NCI-H146 (cell line): ENCODE results near the gene SIGLEC9.

ENCODE experiments used
- DNase-seq: peaks from one replicate; lab custom pipeline; 2025; lab: John Stamatoyannopoulos, UW

The SIGLEC9 gene

DNA sequence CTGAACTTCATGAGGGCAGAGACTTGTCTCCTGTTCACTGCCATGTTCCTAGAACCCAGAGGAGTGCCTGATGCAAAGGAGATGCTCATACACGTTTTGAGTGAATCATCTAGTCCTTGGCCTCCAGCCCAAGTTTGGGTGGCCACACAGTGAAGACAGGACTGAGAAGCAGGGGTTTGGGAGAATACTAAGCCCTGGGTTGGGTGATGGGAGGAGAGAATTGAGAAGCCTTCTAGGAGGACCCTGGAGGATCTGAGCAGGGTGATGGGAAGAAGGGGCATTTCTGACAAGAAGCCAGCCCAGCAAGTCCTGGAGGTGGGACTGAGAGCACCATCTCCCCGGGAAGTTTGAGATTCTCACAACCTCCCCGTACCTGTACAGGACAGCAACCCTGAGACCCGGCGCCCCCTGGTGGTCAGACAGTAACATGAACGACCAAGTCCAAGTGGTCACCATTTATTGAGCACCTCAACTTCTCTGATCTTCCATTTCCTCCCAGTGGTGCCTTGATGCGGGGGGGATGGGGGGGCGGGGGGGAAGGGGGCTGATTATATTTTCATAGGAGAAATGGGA is 27.5 kb upstream of the SIGLEC9 start:
- peak; percentile 66 for DNase-seq

- no peak for DNase-seq
These were observed 26.9 kb upstream of the SIGLEC9 start for GRCh38 chr19:51097796-51098195.

DNA sequence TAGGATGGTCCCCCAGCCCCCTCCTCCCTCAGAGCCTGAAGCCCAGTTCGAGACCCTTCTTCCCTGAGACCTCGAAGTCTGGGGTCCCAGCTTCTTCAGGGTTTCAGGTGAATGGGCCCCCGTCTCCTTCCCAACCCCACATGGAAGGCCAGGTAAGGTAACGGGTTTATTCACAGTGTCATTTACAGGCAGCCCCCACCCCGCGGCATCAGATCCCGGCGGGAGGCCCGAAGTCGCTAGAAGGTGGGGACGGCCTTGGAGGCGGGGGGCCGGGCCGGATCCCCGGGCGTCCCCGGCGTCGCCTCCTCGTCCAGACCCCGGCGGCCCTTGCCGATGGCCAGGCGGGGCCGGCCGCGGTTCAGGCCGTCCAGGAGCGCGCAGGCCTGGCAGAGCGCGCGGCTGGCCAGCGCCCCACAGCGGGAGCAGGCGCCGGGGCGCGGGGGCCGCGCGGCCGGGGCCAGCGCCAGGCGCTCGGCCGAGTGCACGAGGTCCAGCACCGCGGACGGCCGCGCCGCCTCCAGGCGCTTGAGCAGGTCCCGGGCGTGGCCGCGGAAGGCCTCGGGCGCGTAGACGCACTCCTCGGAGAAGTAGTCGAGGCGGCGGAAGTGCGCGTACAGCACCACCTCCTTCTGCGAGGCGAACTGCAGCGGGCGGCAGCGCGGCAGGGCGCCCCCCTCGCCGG is 26.2 kb upstream of the SIGLEC9 start:
- no peak for DNase-seq

- DNase-seq = no peak
These were observed 25.7 kb upstream of the SIGLEC9 start for GRCh38 chr19:51099047-51099382.

DNA sequence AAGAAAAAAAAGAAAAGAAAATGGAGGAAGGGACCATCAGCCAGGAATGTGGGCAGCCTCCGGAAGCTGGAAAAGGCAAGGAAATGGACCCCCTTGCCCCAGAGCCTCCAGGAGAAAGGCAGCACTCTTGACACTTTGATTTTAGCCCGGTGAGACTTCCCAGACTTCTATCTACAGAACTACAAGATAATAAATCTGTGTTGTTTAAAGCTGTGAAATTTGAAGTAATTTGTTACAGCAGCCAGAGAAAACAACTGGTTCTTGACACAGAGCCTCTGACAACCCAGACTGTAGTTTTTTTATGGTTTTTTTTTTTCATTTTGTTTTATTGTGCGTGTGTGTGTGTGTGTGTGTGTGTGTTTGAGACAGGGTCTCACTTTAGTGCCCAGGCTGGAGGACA is 24.1 kb upstream of the SIGLEC9 start:
- DNase-seq = no peak

DNA sequence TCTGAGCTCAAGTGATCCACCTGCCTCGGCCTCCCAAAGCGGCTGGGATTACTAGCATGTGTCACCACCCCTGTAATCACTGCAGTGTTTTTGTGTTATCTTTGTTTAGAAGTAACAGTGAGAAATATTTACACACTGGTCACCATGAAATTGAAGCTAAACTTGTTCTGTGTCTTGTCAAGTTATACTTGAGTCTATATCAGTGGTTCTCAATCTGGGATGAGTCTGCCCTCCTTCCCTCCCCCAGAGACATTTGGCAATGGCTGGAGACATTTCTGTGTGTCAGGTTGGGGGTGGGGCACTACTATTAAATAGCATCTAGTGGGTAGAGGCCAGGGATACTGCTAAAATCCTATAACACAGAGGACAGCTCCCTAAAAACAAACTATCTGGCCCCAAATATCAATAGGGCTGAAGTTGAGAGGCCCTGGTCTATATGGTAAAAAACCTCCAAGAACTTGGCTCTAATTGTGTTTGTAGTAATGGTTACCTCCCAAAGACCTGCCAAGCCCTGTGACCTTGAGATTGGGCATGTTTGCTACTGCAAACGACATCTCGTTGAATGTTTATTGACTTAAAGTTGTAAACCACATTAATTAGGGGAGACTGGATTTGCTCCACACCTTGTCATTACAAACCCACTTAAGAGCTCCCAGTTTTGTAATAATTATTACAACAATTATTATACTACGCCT is 23.4 kb upstream of the SIGLEC9 start:
- no peak for DNase-seq

- no peak for DNase-seq
These were observed 21.7 kb upstream of the SIGLEC9 start for GRCh38 chr19:51102991-51103390.

GRCh38 chr19:51103926-51104341 is 20.8 kb upstream of the SIGLEC9 start:
- DNase-seq = no peak

- DNase-seq = no peak
These were observed 17.2 kb upstream of the SIGLEC9 start for GRCh38 chr19:51107406-51108065.

DNA sequence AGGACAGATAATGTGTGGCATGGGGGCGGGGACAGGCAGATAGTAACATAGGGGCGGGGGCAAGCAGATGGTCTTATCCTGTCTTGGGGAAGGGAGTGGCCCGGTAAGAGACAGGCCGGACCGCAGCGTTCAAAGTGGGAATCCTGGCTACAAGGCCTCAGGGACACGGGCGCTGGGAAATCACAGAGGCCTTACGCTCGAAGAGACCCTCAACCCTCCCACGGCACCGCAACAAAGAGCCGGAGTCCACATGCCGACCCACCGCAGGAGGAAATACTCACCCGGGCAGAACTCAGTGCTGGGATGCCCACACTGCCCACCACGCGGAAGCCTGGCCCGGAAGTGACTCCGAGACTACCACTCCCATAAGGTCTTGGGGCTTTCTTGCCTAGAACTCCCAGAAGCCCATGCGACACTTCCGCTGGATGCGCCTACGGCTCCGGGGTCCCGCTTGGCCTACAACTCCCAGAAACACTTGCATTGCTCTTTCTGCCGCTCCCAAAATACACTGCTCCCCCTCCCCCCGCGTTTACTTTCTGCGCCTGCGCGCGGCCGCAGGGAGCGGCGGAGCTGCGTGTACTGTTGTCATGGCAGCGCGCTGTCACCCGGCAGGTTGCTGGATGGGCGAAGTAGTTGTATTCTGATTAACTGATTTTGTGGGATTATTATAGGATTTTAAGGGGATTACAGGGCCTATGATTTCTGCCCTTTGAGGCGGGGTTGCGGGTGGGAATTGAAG is 16.5 kb upstream of the SIGLEC9 start, which contains the start of gene CTU1:
TSS of gene CTU1 (minus strand) at position 344 of the 739 bp plus-strand sequence. CDS start 3,840 bp downstream, outside the sequence.
- peak; percentile 99 for DNase-seq

GRCh38 chr19:51108805-51109146 is 15.9 kb upstream of the SIGLEC9 start:
- DNase-seq = no peak

DNA sequence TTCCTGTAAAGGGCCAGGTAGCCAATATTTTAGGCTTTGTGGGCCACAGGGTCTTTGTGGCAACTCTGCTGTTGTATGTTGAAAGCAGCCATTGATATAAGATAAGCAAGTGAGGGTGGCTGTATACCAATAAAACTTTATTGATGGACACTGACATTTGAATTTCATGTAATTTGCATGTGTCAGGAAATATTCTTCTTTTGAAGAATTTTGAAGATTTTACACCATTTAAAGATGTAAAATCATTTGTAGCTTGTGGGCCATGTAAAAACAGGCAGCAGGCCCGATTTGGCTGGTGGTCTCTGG is 14.1 kb upstream of the SIGLEC9 start:
- no peak for DNase-seq

DNA sequence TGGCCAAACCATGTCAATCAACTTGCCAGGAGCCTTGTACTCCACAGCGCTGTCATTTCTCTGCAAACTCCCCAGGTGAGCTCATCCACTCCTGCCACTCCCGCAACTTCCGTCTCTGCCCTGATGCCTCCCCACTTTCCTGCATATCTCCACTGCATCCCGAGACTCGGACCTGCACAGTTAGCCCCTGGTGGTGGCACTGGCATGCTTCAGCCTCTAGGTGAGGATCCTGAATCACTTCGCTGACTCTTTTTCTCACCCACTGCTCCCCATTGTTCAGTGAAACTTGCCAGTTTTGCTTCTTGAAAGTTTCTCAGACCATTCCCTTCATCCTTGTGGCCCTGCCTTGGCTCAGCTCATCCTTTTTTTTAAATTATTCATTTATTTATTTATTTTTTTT is 13.1 kb upstream of the SIGLEC9 start:
- peak; percentile 14 for DNase-seq

DNA sequence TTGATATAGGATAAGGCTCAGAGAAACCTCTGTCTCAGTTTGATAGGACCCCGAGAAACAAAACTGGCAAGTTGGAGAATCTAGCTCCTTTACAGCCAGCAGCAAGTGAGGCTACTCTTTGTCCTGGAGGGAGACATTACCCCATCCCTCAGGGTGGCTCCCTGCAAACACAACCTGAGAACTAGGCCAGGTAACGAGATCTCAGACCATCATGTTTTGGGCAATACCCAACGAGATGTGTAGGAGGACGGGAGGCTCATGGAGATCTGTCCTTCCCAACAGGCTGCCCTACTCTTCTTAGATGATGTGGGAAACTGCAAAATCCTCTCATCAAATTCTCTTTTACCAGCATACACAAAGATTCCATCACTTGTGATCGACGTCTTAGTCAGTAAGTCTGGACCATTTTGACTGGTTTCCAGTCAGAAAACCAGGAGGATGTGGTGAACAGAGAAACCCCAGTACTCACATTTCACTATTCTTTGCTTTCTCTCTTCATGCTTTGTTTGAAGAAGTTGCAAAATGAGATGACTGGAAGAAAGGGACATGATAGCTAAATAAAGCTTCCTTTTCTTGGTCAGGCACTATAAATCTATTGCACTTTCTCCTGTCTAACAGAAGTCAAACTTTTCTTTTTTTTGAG is 10.5 kb upstream of the SIGLEC9 start:
- no peak for DNase-seq

DNA sequence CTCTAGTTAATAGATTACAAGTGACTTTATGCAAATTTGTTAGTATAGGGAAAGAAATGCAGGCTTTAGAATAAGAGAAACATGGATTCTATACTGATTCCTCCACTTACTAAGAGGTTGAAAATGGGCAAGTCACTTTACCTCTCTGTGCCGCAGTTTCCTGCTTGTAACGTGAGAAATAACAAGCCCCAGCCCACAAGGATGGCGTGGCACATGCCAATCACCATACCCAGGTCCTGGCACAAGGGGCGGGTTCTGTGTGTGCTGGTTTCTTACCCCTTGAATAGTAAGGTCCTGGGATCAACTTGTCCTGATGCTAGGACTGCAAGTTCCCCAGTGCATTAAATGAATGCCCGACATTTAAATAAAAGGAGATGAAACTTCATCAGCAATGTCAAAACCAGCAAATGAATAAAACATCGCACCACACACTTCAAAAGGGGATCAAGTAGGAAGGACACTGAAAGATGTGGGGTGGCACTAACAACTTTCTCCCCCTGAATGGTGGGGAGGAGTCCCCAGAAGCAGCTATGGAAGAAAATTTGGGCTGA is 7.9 kb upstream of the SIGLEC9 start:
- DNase-seq = no peak

- no peak for DNase-seq
These were observed 5.6 kb upstream of the SIGLEC9 start for GRCh38 chr19:51119101-51119500.

DNA sequence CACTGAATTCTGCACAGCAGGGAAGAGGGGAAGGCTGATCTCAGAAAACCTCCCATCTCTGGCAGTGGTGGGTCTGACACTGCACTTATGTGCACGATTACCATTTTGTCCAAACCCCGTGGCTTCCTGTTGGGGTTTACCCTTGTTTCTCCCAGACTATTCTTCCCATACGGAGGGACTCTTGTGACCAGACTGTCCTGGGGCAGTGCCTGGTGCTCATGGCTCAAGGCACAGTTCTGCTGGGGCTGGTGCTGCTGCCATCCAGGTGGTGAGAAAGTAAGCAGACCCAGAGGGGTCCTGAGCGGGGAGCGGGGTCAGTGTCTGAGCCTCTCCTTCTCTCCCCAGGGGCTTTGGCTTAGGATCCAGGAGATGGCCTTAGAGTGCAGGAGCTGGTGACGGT is 5.1 kb upstream of the SIGLEC9 start:
- no peak for DNase-seq

GRCh38 chr19:51120160-51120559 is 4.5 kb upstream of the SIGLEC9 start:
- no peak for DNase-seq

- no peak for DNase-seq
These were observed 3.4 kb upstream of the SIGLEC9 start for GRCh38 chr19:51121257-51121656.

- no peak for DNase-seq
These were observed 2.4 kb upstream of the SIGLEC9 start for GRCh38 chr19:51122112-51122981.

DNA sequence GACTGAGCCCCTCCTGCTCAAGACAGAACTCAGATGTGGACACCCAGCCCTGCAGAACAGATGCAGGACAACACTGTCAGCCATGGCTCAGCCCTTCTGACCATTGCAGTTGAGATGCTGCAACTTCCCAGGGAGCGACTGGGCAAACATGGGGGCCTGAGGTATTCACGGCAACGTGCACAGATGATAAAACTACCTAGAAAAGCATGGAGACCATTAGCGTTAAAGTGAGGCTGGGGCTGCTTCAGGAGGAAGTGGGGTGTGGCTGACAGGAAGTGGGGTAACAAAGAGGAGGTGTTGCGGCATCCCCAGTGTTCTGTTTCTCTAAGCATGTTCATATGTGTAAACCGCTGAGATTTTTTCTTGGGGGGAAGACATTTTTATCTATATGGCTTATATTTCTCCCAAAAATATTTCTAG is 1.3 kb upstream of the SIGLEC9 start:
- DNase-seq = no peak
